ENCODE results near the gene SETBP1. TPM values are rescaled to one million over a fixed set of nuclear protein-coding genes. Genes with fewer than 3 reads are reported as not detected.

Gene SETBP1
- polyA plus RNA-seq, 1 experiment = 0.71 TPM

DNA sequence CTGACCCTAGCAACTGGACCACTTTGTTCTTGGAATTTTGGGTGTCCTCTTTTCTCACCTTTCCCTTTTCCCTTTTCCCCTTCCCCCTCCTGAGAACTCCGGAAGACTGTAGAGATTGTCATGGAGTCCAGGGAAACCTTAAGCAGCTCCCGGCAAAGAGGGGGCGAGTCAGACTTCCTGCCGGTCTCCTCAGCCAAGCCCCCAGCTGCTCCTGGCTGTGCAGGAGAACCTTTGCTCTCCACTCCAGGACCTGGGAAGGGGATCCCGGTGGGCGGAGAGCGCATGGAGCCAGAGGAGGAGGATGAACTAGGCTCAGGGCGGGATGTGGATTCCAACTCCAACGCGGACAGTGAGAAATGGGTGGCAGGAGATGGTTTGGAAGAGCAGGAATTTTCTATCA is 20.5 kb downstream of the SETBP1 start:
- ChIA-PET CTCF (no interaction called here), POLR2A (no interaction called here)
- TF ChIP-seq, protein P1, sequence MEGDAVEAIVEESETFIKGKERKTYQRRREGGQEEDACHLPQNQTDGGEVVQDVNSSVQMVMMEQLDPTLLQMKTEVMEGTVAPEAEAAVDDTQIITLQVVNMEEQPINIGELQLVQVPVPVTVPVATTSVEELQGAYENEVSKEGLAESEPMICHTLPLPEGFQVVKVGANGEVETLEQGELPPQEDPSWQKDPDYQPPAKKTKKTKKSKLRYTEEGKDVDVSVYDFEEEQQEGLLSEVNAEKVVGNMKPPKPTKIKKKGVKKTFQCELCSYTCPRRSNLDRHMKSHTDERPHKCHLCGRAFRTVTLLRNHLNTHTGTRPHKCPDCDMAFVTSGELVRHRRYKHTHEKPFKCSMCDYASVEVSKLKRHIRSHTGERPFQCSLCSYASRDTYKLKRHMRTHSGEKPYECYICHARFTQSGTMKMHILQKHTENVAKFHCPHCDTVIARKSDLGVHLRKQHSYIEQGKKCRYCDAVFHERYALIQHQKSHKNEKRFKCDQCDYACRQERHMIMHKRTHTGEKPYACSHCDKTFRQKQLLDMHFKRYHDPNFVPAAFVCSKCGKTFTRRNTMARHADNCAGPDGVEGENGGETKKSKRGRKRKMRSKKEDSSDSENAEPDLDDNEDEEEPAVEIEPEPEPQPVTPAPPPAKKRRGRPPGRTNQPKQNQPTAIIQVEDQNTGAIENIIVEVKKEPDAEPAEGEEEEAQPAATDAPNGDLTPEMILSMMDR (IDR thresholded peaks at IDR 0.05; ENCODE audit: low read depth, low read length) = no peak
- Histone ChIP-seq H3K4me3 (ENCODE audit: low read depth, low read length) (no peak overlapping the region), H3K27ac (ENCODE audit: low read depth, low read length) (no peak overlapping the region), H3K9me3 (ENCODE audit: control insufficient read depth, insufficient read depth, low read length) (no peaks in the 10 kb centered on the region), H3K27me3 (ENCODE audit: control insufficient read depth, insufficient read depth, low read length) (peaks cover 2% of the 10 kb centered on the region)
- no peak for DNase-seq (ENCODE audit: low read depth, low spot score)

DNA sequence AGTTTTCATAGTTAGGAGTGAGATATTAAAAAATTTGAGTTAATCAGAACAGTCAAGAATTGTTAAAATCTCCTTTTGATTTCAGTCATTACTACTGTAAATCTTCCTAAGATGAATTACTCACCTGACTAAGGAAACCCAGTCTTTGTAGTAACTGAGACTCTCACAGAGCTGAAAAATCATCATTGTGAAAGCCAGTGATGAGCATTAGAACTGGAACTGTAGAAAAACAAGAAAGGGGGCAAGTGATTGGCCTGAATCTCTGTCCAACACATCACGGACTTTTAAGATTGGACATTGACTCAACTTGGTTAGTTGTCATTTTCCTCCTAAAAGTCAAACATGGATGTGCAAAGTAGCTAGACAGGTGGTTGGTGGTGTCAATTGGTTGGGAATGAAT is 21.9 kb downstream of the SETBP1 start:
- POLR2A ChIA-PET = no interaction called here

DNA sequence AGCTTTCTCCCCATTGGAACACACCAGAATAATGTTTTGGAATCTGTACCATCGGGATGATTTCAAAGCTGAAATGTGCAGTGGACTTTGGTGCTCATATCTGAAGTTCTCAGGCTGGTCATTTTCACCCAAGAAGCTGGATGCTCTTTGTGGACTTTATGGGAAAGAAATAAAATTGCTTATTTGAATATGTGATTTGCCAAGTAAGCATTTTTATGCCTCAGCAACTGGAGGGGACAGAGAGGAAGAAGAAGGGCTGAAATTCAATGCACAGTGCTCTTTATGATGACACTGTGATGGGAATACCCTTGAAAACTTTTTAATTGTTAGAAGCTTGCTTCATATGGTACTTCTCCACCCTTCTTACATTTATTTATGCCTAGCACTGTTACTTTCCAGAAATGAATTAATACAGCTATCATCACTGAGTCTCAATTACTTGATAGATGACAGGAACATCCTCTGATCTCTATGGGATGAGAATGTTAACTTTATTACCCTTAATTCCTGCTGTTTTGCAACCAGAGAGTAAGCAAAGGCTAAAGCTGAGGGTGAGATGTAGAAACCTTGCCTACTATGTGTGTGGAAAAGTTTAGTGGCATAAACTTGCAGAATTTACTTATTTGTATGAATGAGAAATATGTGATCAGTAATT is 23.6 kb downstream of the SETBP1 start:
- DNase-seq (ENCODE audit: low read depth, low spot score) = no peak
- Histone ChIP-seq H3K4me3 (ENCODE audit: low read depth, low read length) (no peak overlapping the region), H3K27me3 (ENCODE audit: control insufficient read depth, insufficient read depth, low read length) (no peaks in the 10 kb centered on the region), H3K9me3 (ENCODE audit: control insufficient read depth, insufficient read depth, low read length) (no peaks in the 10 kb centered on the region), H3K27ac (ENCODE audit: low read depth, low read length) (no peak overlapping the region)
- CTCF ChIA-PET = no interaction called here
- TF ChIP-seq, protein P1 (IDR thresholded peaks at IDR 0.05; ENCODE audit: low read depth, low read length) = no peak
- POLR2A ChIA-PET = no interaction called here

More for the DNA sequence above, 21.9 kb downstream of the SETBP1 start:
- TF ChIP-seq, protein P1 (IDR thresholded peaks at IDR 0.05; ENCODE audit: low read depth, low read length) = no peak
- Histone ChIP-seq H3K9me3 (ENCODE audit: control insufficient read depth, insufficient read depth, low read length) (no peaks in the 10 kb centered on the region), H3K4me3 (ENCODE audit: low read depth, low read length) (no peak overlapping the region), H3K27me3 (ENCODE audit: control insufficient read depth, insufficient read depth, low read length) (no peaks in the 10 kb centered on the region), H3K27ac (ENCODE audit: low read depth, low read length) (no peak overlapping the region)
- CTCF ChIA-PET = no interaction called here
- no peak for DNase-seq (ENCODE audit: low read depth, low spot score)

DNA sequence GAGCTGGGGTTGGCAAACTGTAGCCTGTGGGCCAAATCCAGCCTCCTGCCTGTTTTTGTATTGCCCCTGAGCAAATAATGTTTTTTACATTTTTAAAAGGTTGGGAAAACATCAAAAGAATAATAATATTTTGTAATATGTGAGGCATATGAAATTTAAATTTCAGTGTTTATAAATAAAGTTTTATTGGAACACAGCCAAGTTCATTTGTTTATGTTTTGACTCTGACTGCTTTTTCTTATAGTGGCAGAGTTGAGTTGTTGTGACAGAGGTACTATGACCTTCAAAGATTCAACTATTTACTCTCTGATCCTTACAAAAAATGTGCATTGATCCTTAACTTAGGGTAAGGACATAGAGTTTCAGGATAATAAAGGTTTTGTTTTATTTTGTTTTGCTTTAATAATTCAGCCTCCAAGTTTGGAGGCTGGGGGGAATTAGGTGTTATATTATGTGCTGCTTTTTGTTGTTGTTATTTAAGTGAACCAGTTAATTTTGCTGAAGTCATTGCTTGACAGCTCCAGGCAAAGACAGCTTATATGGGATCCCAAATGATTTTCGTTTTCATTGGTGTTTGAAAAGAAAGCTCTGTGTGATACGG is 24.5 kb downstream of the SETBP1 start:
- no peak for DNase-seq (ENCODE audit: low read depth, low spot score)
- H3K9me3 ChIP-seq (ENCODE audit: control insufficient read depth, insufficient read depth, low read length) = no peaks in the 10 kb centered on the region
- H3K4me3 ChIP-seq (ENCODE audit: low read depth, low read length) = no peak overlapping the region
- CTCF ChIA-PET = no interaction called here
- TF ChIP-seq, protein P1 (IDR thresholded peaks at IDR 0.05; ENCODE audit: low read depth, low read length) = no peak
- no peaks in the 10 kb centered on the region for H3K27me3 ChIP-seq (ENCODE audit: control insufficient read depth, insufficient read depth, low read length)
- no peak overlapping the region for H3K27ac ChIP-seq (ENCODE audit: low read depth, low read length)
- POLR2A ChIA-PET = no interaction called here

DNA sequence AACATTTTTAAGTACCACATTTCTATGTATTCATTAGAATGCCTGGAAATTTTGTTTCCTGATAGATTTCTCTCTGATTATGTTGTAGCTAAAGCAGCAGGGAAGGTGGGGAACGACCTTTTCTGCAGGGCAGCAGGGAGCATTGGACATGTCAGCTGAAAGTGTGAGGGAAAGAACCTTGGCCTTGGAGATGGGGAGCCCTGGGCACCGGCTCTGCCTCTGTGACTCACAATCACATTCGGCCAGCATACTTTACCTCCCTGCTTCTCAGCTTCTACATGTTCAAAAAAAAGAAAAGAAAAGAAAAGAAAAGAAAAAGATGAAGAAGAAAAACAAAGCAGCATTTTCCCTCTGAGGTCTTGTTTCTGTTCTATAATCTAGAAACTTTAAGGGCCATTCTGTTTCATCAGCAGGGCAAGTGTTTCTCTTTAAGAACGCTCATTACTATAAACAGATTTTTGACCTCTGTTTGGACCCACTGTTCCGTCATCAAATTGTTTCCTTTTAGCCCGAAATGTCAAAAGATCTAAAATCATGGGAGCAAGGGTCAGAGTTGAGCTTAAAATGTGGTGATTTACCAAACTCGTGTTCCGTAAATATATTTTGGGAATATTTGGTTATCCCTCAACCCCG is 27.9 kb downstream of the SETBP1 start:
- Histone ChIP-seq H3K27me3 (ENCODE audit: control insufficient read depth, insufficient read depth, low read length) (no peaks in the 10 kb centered on the region), H3K9me3 (ENCODE audit: control insufficient read depth, insufficient read depth, low read length) (no peaks in the 10 kb centered on the region), H3K4me3 (ENCODE audit: low read depth, low read length) (no peak overlapping the region), H3K27ac (ENCODE audit: low read depth, low read length) (no peak overlapping the region)
- ChIA-PET POLR2A (no interaction called here), CTCF (interaction anchor here (0.7 to 1.3 kb wide), 2 partner anchors 30 to 505 kb away, joined by 3 read pairs; no protein-coding TSS in a partner anchor)
- no peak for DNase-seq (ENCODE audit: low read depth, low spot score)
- TF ChIP-seq, protein P1 (IDR thresholded peaks at IDR 0.05; ENCODE audit: low read depth, low read length) = no peak

Measured in AG04450 (cell line).